Measurements from ENCODE around the gene PRM3.
A peak's percentile ranks its signal among the peaks of the same experiment; 100 is the strongest.

PRM3 gene

DNA sequence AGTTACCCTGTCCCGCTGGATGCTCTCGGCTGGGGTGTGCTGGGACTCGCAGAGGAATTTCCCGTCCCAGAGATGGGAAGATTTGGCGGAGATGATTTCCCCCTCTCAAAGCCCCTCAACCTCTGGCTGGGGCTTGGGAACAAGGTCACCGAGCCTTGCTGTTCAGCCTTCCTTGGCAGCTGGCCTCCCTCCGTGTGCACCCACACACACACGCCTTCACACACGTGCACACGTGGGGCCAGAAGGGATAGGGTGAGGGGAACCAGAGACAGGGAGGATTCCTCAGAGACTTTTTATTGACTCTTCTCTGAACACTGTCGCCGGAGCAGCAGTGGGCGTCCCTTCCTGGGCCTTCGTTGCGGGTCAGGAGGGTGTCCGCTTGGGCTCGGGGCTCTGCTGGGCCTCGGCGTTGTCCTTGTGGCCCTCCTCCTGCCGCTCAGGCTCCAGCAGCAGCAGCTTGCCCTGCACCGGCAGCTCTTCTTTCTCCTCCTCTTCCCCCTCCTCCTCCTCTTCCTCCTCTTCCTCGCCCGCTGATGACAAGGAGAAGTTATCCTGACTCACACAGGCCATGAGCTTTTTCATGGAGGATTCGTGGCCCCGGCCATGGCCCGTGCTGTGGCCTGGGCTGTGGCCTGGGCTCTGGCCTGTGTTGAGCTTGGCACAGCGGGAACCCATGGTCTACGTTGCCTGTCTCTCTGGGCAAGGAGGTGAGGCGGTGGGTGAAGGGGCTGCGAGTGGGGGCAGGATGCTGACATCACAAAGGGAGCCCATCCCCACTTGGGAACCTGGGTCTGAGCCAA lies at the start of gene PRM3:
Gene PRM3, minus strand, starts transcription at position 709 of the 800 bp plus-strand sequence. Its CDS starts 34 bp downstream, at position 675.
- no peak for DNase-seq

DNA sequence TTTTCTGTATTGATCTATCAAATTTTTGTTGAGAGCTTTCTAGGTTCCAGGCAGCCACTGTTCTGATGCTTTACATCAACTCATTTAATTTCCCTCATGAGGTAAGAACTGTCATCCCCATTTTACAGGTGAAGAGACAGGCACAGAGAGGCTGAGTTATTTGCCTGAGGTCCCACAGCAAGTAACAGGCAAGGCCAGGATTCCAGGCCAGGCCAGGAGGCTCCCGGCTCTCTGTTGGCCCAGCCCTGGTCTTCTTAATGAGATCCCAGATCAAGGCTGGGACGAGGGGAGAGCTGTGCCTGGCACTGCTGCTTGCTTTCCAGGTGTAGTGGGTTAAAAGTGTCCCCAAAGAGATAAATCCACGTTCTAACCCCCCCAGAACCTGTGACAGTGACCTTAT lies 49.4 kb upstream of the PRM3 start:
- no peak for DNase-seq

DNA sequence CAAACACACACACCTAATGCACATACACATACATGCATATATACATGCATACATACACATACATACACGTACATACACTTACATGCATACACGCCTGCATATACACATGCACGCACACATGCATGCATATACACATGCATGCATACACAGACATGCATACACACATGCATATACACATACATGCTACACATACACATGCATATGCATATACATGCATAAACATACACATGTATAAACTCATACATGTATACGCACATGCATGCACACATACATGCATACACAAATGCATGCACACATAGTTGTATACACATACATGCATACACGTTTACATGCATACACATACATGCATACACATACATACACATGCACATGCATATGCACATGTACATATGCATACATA lies 48.2 kb upstream of the PRM3 start:
- no peak for DNase-seq

DNA sequence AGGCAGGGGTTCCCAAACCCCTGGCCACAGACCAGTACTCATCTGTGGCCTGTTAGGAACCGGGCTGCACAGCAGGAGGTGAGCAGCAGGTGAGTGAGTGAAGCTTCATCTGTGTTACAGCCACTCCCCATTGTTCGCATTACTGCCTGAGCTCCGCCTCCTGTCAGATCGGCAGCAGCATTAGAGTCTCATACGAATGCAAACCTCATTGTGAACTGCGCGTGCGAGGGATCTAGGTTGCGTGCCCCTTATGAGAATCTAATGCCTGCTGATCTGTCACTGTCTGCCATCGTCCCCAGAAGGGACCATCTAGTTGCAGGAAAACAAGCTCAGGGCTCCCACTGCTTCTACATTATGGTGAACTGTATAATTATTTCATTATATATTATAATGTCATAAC lies 46.7 kb upstream of the PRM3 start:
- DNase-seq = no peak

GRCh38 chr16:11319529-11320146 lies 46.2 kb upstream of the PRM3 start:
- peak; percentile 80 for DNase-seq

- DNase-seq = no peak
Measured at GRCh38 chr16:11318817-11319216, 45.4 kb upstream of the PRM3 start.

DNA sequence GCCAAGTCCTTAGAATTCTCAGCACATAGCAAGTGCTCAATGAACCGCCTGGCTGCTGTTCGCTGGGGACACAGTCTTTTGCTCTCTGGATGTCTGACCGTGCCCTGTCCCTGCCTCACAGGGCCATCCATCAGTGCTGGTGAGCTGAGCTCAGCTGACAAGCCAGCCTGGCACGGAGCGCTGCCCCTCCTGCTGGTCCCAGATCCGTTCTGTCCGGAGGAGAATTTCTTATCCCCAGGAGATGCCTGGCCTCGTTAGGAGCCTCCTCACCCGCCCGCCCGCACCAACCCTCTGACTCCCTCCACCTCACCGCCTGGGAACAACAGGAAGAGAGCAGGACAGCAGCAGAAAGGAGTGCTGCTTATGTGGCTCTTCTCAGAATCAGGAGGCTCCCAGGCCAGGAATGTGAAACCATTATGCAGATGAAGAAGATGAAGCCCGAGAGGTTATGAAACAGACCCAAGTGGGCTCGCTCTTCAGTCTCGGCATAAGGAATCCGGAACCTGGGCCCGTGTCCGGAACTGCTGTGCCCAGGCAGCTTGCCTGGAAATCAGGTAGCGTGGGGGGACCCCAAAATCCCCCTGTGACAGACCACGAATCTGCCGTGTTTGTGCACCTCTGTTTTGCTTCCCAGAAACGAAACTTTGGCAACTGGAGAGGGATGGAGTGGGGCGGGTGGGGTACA lies 43.0 kb upstream of the PRM3 start:
- no peak for DNase-seq

DNA sequence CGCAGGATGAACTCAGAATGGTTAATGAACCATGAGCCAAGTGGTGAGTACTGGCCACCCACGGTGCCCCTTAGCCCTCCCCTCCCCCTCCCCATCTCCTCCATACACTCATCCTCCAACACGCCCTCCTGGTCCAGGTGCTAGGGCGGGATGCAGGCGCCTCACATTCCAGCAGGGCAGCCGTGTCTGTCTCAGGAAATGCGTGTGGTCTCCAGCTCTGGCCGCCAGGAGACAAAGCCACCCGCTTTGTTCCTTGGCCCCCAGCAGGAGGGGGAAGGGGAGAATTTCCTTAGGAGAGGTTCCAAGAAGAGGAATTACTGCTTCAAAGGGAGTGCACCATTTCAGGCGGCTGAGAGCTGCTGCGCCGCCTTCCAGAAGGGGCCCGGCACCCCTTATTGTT lies 42.1 kb upstream of the PRM3 start:
- DNase-seq = no peak

DNA sequence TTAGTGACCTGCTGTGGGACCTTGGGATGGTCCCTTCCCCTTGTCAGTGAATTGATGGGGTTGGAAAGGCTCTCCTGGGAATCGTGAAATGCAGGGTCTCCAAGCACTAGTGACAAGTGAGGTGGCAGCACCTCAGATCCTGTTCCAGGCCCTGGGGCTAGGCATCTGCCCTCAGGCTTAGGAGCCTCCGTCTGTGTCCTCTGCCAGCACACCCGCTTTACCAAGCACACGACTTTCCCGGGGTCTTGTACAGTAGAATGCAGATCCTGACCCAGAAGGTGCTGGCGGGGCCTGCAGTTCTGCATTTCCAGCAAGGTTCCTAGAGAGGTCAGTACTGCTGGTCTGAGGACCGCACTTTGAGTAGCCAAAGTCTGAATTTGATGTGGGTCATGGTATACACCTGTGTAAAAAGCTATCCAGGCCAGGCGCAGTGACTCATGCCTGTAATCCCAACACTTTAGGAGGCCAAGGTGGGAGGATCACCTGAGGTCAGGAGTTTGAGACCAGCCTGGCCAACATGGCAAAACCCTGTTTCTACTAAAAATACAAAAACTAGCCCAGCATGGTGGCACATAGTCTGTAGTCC lies 41.0 kb upstream of the PRM3 start:
- DNase-seq = no peak

GRCh38 chr16:11313493-11314308 lies 40.3 kb upstream of the PRM3 start:
- no peak for DNase-seq

GRCh38 chr16:11312718-11313492 lies 39.5 kb upstream of the PRM3 start:
- peak; percentile 95 for DNase-seq

- DNase-seq = peak; percentile 87
Measured at GRCh38 chr16:11310997-11311561, 37.6 kb upstream of the PRM3 start.

DNA sequence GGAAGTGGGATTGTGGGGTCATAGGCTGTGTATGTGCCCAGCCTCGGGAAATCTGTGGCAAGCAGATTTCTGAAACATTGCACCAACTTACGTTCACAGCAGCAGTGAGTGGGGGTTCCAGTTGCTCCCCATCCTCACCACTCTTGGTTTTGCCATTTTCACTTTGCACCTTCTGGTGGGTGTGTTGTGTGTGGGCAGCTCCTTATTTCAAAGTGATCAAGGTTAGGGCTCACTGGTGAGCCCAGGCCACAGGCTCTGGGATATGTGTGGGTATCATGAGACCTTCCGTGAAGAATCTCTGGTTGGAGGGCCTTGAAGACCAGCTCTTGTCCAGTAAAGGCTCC lies 37.2 kb upstream of the PRM3 start:
- no peak for DNase-seq

GRCh38 chr16:11309895-11310633 lies 36.6 kb upstream of the PRM3 start:
- DNase-seq = peak; percentile 73

DNA sequence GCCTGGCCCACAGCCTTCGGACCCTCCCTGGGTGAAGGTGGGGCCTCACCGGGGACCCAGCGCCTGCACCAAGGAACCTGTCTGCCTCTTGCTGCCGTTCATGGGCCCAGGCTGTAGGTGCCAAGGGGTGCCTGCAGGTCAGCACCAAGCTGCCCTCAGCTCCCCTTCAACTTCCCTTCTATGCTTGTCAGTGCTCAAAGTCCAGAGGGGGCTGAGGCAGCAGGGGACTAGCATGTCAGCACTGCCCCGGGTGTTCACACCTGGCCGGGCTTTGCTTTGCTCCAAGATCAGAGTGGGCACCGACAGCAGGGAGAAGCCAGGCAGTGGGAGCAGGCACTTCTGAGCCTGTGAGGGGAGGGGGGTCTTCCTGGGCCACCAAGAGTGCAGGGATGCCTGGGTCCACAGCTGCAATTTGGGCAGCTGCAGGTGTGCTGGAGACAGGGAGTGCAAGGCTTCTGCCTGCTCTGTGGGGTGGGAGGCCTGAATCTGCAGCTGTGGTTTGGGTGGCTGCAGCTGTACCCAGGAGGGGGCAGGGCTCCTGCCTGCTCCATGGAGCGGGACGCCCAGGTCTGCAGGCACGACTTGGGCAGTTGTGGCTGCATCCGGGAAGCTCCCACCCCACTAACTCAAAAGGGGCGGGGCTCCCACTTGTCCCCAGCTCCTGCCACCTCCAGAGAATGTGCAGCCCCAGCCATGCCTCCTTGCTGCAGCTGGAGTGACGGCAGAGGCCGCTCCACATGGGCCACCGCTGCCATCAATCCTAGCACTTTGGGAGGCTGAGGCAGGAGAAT lies 35.3 kb upstream of the PRM3 start:
- peak; percentile 94 for DNase-seq

DNA sequence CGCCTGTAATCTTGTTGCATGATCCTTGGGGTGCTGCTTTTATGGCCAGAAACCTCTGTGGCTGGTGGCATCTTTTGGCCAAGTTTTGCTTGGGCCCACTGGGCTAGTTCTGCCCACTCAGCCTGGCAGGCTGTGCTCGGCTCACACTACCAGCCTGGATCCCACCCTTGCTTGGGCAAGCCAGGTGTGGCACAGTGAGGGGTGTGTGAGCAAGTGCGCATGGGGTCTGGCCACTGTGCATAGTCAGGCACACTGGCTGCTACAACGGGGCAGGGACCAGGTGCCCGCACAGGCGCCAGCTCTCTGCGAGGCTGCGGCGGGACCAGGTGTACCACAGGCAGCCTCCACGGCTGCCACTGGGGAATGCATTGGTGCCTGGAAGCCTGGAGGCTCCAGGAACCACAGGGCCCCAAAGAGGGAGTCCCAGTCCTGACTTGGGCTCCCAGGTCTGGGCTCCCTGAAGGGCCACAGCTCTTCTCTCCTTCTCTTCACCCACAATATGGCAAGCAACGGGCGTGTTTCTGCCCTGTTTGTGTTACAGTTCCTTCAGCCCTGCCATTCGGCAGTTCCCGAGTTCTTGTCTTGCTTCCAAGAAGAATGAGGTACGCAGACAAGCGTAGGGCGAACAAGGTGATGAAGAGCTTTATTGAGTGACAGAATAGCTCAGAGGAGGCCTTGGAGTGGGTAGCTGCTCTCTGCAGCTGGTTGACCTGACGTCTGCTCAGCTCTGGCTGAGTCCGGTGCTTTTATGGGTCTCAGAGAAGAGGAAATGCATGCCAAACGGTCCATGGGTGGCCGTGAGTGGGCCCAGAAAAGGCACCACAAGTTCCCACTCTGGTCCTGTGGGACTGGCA lies 34.4 kb upstream of the PRM3 start:
- DNase-seq = no peak

DNA sequence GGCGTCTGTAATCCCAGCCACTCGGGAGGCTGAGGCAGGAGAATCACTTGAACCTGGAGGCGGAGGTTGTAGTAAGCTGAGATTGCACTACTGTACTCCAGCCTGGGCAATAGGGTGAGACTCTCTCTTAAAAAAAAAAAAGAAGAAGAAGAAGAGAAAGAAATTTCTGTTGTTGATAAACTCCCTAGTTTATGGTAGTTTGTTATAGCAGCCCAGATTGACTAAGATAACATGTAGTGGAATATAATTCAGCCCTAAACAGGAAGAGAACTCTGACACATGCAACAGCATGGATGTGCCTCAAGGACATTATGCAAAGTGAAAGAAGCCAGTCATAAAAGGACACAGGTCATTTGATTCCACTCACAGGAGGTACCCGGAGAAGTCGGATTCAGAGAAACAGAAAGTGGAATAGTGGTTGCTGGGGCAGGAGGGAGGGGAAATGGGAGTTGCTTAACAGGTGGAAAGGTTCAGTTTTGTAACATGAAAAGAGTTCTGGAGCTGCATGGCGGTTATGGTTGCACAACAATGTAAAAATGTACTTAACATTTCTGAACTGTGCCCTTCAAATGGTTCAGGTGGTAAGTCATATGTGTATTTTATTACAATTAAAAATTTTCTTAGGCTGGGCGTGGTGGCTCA lies 33.7 kb upstream of the PRM3 start:
- DNase-seq = peak; percentile 49

DNA sequence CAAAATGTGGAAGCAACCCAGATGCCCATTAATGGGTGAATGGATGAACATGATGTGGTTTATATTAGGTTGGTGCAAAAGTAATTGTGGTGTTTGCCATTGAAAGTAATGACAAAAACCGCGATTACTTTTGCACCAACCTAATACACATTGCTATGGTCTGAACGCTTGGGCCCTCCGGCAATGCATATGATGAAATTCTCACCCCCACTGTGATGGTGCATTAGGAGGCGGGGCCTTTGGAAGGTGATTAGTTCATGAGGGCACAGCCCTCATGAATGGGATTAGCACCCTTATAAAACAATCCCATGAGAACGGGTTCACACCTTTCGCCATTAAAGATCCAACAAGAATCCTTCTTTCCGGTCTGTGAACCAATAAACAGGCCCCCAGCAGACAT lies 33.0 kb upstream of the PRM3 start:
- DNase-seq = no peak
